GM21576 (cell line): Measurements from ENCODE around the gene HOGA1.
"Not testable (repeated sequence)": the region's sequence is repeated elsewhere in the genome, so short reads cannot be mapped to it uniquely, and the experiment has no call there.

Experiments
- ATAC-seq: cut with Tn5 transposase; IDR thresholded peaks from one replicate; pipeline ENCODE4 v1.9.1; 2021; ENCODE audit warnings: mild to moderate bottlenecking, moderate library complexity; ENCODE audit not compliant: unreplicated experiment

The HOGA1 gene

GRCh38 chr10:97607095-97607636 lies 23.0 kb downstream of the HOGA1 start:
- ATAC-seq: no peak

DNA sequence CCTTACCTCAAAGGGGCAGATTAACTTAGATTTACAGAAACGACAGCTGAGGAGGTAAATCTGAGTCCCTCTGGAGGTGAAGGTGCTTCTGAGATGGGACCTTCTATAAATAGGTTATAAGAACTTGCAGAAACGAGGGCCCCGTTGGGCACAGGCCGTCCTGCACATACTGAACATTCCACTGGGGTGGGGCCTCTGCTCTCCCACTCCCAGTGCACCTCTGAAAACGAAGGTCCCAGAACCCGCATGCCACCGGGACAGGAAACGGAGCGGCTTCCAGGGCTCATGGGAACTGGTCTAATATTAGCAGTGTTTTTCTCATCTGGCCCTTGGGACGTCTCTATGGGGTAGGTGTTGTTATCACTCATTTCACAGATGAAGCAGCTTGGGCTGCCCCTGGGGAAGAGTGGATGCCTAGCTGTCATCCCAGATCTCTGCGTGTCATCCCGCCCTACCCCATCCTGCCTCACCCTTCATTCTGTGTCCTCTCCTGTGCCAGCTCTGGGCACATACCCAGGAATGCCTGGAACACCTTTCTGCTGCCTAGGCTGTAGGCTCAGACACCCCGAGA lies 24.9 kb downstream of the HOGA1 start:
- no peak for ATAC-seq

DNA sequence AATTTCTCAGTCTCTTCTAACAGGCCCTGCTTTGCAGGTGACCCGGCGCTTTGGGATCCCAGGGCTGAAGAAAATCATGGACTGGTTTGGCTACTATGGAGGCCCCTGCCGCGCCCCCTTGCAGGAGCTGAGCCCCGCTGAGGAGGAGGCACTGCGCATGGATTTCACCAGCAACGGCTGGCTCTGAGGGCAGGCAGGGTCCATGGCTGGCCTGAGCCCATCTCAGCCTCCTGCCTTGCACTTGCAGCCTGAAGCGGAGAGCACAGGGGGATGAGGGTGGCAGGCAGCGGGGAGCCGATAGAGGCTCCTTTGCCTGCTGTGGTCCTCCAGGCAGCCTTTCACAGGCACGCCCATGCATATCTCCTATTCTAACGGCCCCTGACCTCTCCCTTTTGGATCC lies 27.3 kb downstream of the HOGA1 start:
- no peak for ATAC-seq

DNA sequence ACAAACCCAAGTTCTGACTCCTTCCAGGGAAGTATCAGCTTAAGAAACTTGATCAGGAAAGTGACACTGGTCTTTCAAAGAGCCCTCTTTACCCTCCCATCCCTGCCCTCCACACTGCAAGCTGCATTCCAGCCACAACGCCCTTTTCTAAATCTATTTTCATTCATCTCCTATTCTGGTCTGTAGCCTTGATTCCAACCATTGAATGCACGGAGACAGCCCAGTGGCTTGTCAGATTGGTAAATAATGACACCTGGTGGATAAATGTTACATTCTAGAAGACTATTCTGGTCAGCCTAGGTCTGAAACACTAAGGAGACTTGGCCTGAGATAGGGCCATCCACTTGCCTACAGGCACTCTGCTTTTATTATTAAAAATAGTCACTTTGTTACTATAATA lies 28.2 kb downstream of the HOGA1 start:
- ATAC-seq: no peak

DNA sequence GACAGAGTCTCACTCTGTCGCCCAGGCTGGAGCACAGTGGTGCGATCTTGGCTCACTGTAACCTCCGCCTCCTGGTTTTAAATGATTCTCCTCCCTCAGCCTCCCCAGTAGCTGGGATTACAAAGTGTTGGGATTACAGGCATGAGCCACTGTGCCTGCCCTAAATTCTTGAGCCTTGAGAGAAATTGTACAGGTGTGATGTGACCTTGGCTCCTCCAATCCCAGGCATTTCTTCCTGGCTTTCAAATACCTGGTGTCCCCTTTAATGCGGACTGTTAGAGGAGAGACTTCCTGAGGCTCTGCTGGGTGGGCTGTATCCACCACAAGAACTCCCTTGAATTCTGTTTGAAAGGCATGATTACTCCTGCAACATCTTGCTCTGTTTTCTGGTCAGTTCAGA lies 34.1 kb downstream of the HOGA1 start:
- ATAC-seq: no peak

DNA sequence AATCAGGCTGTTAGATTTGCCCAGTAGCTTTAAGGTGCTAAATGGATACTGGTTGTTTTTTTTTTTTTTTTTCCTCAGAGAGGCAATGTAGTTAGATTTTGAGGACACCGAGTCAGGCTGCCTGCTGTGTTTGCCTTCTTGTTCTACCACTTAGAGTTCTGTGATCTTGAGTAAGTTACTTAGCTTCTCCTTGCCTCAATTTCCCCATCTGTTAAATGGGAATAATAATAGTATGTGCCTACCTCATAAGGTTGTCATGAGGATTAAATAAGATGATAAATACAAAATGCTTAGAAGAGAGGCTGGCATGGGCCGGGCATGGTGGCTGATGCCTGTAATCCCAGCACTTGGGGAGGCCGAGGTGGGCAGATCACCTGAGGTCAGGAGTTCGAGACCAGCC lies 34.5 kb downstream of the HOGA1 start:
- no peak for ATAC-seq

DNA sequence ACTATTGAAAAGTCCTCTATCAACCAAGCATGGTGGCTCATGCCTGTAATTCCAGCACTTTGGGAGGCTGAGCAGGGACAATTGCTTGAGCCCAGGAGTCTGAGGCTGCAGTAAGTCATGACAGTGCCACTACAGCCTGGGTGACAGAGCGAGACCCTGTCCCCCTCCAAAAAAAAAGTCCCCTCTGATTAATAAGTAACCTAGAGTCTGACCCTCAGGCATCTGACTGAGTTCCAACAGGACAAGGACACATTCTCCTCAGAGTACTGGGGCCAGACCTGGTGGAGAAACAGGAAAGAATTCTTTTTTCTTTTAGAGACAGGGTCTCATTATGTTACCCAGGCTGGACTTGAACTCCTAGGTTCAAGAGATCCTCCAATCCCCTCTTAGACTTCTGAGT lies 39.1 kb downstream of the HOGA1 start:
- ATAC-seq: no peak

DNA sequence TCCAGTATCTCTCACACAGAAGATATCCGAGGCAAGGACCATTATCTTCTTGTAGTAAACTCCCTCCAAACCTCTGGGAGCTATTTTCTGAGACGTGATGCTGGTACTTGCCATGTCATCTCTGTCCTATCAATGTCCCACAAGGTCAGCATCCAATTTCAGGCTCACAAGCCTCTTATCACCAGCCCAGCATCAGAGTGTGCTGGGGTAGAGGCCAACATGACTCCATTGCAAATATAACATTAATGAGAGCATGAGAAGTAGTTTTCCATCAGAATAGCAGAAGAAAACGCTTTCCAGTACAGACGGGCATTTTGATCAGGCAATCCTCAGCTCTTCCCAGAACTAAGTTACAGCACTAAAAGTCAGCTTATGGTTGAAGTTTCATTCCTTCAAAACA lies 43.5 kb downstream of the HOGA1 start:
- ATAC-seq: no peak

DNA sequence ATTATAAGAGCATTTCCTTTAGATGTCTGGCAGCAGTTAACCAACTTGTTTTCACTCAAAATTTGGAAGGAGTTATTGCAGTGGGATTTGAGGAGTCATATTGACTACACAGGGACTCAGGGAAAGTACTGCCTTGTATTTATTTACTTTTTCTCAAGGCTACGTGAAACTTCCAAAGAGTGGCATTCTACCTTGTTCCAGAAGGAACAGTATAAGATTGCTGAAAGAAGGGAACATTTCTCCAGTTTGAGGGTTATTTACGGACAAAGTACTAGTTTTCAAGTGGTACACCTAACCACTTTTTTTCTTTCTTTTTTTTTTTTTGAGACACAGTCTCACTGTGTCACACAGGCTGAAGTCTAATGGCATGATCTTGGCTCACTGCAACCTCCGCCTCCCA lies 44.0 kb downstream of the HOGA1 start:
- ATAC-seq: no peak

GRCh38 chr10:97629289-97629688 lies 45.1 kb downstream of the HOGA1 start:
- ATAC-seq: no peak

- ATAC-seq: no peak
These were observed 46.9 kb downstream of the HOGA1 start for GRCh38 chr10:97631098-97631497.

- ATAC-seq: peak; percentile 97
These were observed 49.0 kb downstream of the HOGA1 start, which contains the start of gene MORN4 for GRCh38 chr10:97632949-97633884. TSS of gene MORN4 (minus strand) at chr10:97633500. CDS start at chr10:97619653, 13,847 bp downstream.

DNA sequence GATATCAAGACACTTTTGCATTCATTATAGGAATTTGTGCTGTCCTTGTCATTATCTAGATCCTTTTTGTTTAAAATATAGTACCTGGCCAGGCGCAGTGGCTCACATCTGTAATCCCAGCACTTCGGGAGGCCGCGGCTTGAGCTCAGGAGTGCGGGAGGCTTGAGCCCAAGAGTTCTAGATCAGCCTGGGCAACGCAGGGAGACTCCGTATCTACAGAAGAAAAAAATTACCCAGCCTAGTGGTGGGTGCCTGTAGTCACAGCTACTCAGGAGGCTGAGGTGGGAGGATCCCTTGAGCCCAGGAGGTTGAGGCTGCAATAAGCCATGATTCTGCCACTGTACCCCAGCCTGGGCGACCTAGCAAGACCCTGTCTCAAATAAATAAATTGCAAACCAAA lies 49.7 kb downstream of the HOGA1 start:
- no peak for ATAC-seq

DNA sequence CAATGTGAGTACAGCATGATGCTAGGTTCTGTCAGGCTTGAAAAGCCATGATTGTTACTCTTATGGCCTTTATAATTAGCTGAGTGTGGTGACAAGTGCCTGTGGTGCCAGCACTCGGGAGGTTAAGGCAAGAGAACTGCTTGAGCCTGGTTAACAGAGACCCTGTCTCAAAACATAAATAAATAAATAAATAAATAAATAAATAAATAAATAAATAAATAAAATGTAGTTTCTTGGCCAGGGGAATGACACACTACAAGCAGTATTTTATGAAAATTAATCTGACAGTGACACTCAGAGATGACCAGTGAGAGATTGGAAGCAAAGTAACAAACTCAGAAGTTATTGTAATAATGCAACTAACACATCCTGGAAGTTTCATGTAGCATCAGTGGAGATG lies 51.4 kb downstream of the HOGA1 start:
- no peak for ATAC-seq

GRCh38 chr10:97639090-97639489 lies 54.9 kb downstream of the HOGA1 start:
- ATAC-seq: not testable (repeated sequence)

DNA sequence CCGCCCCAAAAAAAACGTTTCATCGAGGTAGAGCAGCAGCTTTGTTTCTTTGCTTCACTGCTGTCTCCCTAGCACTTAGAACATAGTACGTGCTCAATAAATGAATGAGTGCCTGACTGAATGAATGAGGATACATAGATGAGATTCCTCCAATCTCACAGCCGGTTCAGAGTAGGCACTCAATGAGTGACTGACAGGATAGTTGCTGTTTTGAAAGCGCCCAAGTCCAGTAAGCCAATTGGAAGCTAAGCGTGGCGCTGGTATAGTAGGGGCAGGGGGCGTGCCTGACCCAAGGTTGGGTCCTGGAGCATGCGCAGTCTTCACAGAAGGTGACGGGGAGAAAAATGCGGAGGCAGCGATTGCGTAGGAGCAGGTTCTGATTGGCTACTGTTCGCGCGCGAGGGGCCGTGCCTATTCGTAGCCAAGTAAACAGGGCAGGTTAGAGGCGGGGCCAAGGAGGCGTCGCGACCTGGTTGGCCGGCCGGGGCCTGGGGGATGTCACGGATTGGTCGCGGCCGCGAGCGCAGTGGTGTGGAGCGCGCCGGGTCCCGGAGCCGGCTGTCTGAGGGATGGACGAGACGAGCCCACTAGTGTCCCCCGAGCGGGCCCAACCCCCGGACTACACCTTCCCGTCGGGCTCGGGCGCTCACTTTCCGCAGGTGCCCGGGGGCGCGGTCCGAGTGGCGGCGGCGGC lies 56.1 kb downstream of the HOGA1 start, which contains the start of gene PI4K2A:
TSS of gene PI4K2A (plus strand) at position 498 of the 694 bp plus-strand sequence. CDS start at position 570, 72 bp downstream.
- ATAC-seq: peak; percentile 97

- ATAC-seq: no peak
These were observed 57.0 kb downstream of the HOGA1 start for GRCh38 chr10:97640868-97641811.

- not testable (repeated sequence) for ATAC-seq
These were observed 58.4 kb downstream of the HOGA1 start for GRCh38 chr10:97642471-97643159.

DNA sequence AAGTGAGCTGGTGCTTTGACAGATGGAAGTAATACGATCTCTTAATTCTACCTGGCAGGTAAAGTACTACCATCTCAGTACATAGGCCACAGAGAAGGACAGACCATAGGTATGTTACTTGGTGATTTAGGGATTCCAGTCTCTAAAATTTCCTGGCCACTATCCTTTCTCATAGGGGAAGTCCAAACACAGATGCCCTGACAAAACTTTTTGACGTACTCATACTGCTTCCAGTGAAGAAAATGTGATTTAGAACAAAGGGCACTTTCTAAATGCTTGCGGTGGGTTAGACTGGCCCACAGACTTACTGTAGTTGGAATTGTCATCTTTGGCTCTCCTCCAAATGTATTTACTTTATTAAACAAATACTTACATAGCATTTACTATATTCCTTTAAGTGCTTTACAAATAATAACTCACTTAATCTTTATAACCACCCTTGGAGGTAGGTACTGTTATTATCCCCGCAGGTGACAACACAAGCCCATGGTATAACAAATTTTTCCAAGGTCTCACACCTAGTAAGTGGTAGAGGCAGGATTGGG lies 59.3 kb downstream of the HOGA1 start:
- no peak for ATAC-seq
